OCI-LY3 (cell line): ENCODE measurements around the gene CDH8.

Source experiments
- CTCF ChIP-seq: fragments of 200-600, 300-600 bp; sonication (generic); IDR thresholded peaks from 2 replicates; pipeline ENCODE4 v1.5.1; 2014; ENCODE audit warnings: antibody characterized with exemption, low read length, low read depth
- EZH2phosphoT487 ChIP-seq: fragments of 200-600 bp; shearing (Covaris generic); IDR thresholded peaks from 2 replicates; pipeline ENCODE4 v1.6.1; 2018; ENCODE audit warnings: antibody characterized with exemption, mixed run types, low read depth

GRCh38 chr16:61814726-61815347 lies 221.4 kb downstream of the CDH8 start:
- no peak for TF ChIP-seq CTCF
- TF ChIP-seq EZH2phosphoT487, result no peak
